Measurements from ENCODE around the gene ACVR2A. TPM values are rescaled to one million over a fixed set of nuclear protein-coding genes. Genes with fewer than 3 reads are reported as not detected.
A peak's percentile ranks its signal among the peaks of the same experiment; 100 is the strongest.

ACVR2A gene
- polyA plus RNA-seq, 3 donors: 2.6 to 10.5 (median 3.7) TPM

DNA sequence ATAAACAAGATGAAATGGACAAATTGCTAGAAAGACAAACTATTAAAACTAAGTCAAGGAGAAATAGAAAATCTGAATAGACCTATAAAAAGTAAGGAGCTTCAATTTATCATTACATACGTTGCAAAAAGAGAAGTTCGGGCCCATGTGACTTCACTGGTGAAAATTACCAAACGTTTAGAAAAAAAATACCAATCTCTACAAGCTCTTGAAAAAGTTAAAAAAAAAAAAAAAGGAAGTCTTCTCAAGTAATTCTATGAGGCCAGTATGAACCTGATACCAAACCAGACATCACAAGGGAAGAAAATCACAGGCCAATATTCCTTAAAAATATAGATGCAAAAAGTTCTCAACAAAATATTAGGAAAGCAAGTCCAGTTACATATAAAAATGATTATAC lies 20.2 kb upstream of the ACVR2A start:
- Histone ChIP-seq H3K9ac (ENCODE audit: insufficient read depth, low read length, poor library complexity, severe bottlenecking) (no peak overlapping the region), H3K36me3 (replicated peaks in 1 of 2; ENCODE audit: control insufficient read depth in 1 of 2, insufficient read depth in 2 of 2, low read length in 2 of 2) (no peaks in the 10 kb centered on the region), H2AFZ (ENCODE audit: insufficient read depth, low read depth, low read length, poor library complexity, severe bottlenecking) (no peak overlapping the region), H3K4me1 (ENCODE audit: control insufficient read depth in 1 of 2, insufficient read depth in 2 of 2, low read length in 2 of 2) (peaks cover 0 to 14% of the 10 kb centered on the region in 2 donors), H3K4me2 (replicated peaks; ENCODE audit: extremely low read depth, low read length, poor library complexity, severe bottlenecking) (no peak overlapping the region), H3K4me3 (replicated peaks in 1 of 3; ENCODE audit: low read depth in 2 of 3, low read length in 3 of 3) (no peak overlapping the region), H3K27ac (ENCODE audit: low read depth in 1 of 2, low read length in 2 of 2) (no peak overlapping the region), H3K79me2 (ENCODE audit: insufficient read depth, low read length) (no peaks in the 10 kb centered on the region), H4K20me1 (ENCODE audit: insufficient read depth, low read length) (no peaks in the 10 kb centered on the region), H3K27me3 (ENCODE audit: control insufficient read depth in 2 of 2, insufficient read depth in 2 of 2, low read length in 2 of 2) (no peaks in the 10 kb centered on the region), H3K9me3 (replicated peaks in 1 of 2; ENCODE audit: control insufficient read depth in 1 of 2, insufficient read depth in 1 of 2, low read length in 2 of 2) (peaks cover 5 to 8% of the 10 kb centered on the region in 2 donors)
- TF ChIP-seq, protein P1, sequence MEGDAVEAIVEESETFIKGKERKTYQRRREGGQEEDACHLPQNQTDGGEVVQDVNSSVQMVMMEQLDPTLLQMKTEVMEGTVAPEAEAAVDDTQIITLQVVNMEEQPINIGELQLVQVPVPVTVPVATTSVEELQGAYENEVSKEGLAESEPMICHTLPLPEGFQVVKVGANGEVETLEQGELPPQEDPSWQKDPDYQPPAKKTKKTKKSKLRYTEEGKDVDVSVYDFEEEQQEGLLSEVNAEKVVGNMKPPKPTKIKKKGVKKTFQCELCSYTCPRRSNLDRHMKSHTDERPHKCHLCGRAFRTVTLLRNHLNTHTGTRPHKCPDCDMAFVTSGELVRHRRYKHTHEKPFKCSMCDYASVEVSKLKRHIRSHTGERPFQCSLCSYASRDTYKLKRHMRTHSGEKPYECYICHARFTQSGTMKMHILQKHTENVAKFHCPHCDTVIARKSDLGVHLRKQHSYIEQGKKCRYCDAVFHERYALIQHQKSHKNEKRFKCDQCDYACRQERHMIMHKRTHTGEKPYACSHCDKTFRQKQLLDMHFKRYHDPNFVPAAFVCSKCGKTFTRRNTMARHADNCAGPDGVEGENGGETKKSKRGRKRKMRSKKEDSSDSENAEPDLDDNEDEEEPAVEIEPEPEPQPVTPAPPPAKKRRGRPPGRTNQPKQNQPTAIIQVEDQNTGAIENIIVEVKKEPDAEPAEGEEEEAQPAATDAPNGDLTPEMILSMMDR (IDR thresholded peaks at IDR 0.05): no peak
- no CpG with 5 or more reads among the region's 3 CpGs for WGBS (ENCODE audit: insufficient coverage)
- H3K36me3 Mint-ChIP-seq: no peaks in the 10 kb centered on the region
- H3K27me3 Mint-ChIP-seq (ENCODE audit: low read depth in 3 of 3): peaks cover 0 to 2% (median 0%) of the 10 kb centered on the region in 3 donors
- H3K27ac Mint-ChIP-seq: peak overlapping the region in 1 of 7 donors; percentile 31
- H3K9me3 Mint-ChIP-seq: peaks cover 3 to 15% (median 10%) of the 10 kb centered on the region in 7 donors
- DNase-seq: peak; percentile 24 to 62 (median 28)
- H3K4me3 Mint-ChIP-seq: no peak overlapping the region
- intact Hi-C loops (cut with micrococcal nuclease): no loop called here
- H3K4me1 Mint-ChIP-seq: peaks cover 14% of the 10 kb centered on the region

DNA sequence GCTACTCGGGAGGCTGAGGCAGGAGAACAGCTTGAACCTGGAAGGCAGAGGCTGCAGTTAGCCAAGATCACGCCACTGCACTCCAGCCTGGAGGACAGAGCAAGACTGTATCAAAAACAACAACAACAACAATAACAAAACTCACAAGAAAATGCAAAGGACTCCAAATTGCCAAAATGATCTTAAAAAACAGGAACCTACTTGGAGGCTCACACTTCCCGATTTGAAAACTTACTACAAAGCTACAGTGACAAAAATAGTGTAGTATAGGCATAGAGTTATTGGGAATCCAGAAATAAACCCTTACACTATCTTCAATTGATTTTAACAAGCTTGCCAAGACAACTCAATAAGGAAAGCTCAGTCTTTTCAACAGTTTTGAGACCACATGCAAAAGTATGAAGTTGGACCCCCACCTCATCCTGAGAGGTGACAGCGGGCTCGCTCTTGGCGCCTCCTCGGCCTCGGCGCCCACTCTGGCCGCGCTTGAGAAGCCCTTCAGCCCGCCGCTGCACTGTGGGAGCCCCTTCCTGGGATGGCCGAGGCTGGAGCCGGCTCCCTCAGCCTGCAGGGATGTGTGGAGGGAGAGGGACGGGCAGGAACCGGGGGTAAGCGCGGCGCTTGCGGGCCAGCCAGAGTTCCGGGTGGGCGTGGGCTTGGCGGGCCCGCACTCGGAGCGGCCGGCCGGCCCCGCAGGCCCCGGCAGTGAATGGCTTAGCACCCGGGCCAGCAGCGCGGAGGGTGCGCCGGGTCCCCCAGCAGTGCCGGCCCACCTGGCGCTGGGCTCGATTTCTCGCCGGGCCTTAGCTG lies 18.3 kb upstream of the ACVR2A start:
- H3K27ac Mint-ChIP-seq: peak overlapping the region in 1 of 7 donors; percentile 25
- Histone ChIP-seq H3K9me3 (replicated peaks in 1 of 2; ENCODE audit: control insufficient read depth in 1 of 2, insufficient read depth in 1 of 2, low read length in 2 of 2) (peaks cover 5 to 8% of the 10 kb centered on the region in 2 donors), H2AFZ (ENCODE audit: insufficient read depth, low read depth, low read length, poor library complexity, severe bottlenecking) (no peak overlapping the region), H3K36me3 (replicated peaks in 1 of 2; ENCODE audit: control insufficient read depth in 1 of 2, insufficient read depth in 2 of 2, low read length in 2 of 2) (no peaks in the 10 kb centered on the region), H4K20me1 (ENCODE audit: insufficient read depth, low read length) (no peaks in the 10 kb centered on the region), H3K4me2 (replicated peaks; ENCODE audit: extremely low read depth, low read length, poor library complexity, severe bottlenecking) (no peak overlapping the region), H3K4me1 (ENCODE audit: control insufficient read depth in 1 of 2, insufficient read depth in 2 of 2, low read length in 2 of 2) (peaks cover 0 to 14% of the 10 kb centered on the region in 2 donors), H3K27me3 (ENCODE audit: control insufficient read depth in 2 of 2, insufficient read depth in 2 of 2, low read length in 2 of 2) (no peaks in the 10 kb centered on the region), H3K4me3 (replicated peaks in 1 of 3; ENCODE audit: low read depth in 2 of 3, low read length in 3 of 3) (no peak overlapping the region), H3K27ac (ENCODE audit: low read depth in 1 of 2, low read length in 2 of 2) (no peak overlapping the region), H3K9ac (ENCODE audit: insufficient read depth, low read length, poor library complexity, severe bottlenecking) (no peak overlapping the region), H3K79me2 (ENCODE audit: insufficient read depth, low read length) (no peaks in the 10 kb centered on the region)
- H3K4me1 Mint-ChIP-seq: peaks cover 14% of the 10 kb centered on the region
- TF ChIP-seq, protein P1 (IDR thresholded peaks at IDR 0.05): no peak
- peaks cover 0 to 3% (median 0%) of the 10 kb centered on the region in 3 donors for H3K27me3 Mint-ChIP-seq (ENCODE audit: low read depth in 3 of 3)
- H3K9me3 Mint-ChIP-seq: peaks cover 3 to 15% (median 10%) of the 10 kb centered on the region in 7 donors
- intact Hi-C loops (cut with micrococcal nuclease): no loop called here
- no peaks in the 10 kb centered on the region for H3K36me3 Mint-ChIP-seq
- WGBS (ENCODE audit: insufficient coverage): 99% methylated on average over 21 of the region's 41 CpGs
- DNase-seq: peak in 1 of 3 donors; percentile 12
- H3K4me3 Mint-ChIP-seq: no peak overlapping the region
